ENCODE results near the gene SCN3B. TPM values are rescaled to one million over a fixed set of nuclear protein-coding genes. Genes with fewer than 3 reads are reported as not detected.

The SCN3B gene
- total RNA-seq, 1 experiment from 2014 or later, result 0.26 TPM

- ATAC-seq, result no peak
- ChIA-PET CTCF (no interaction called here), POLR2A (ENCODE audit: unreplicated experiment) (no interaction called here)
- H3K4me2 ChIP-seq (ENCODE audit: low read length), result no peak overlapping the region
- no peaks in the 10 kb centered on the region for H3K9me3 ChIP-seq (ENCODE audit: low read length)
- H2AFZ ChIP-seq (ENCODE audit: low read length), result no peak overlapping the region
- no peaks in the 10 kb centered on the region for H3K9me2 ChIP-seq (replicated peaks; ENCODE audit: low read length)
- no peaks in the 10 kb centered on the region for H4K20me1 ChIP-seq (ENCODE audit: low read length)
- TF ChIP-seq EZH2 (IDR thresholded peaks at IDR 0.05; ENCODE audit: low read length, unreplicated experiment), result no peak
- TF ChIP-seq EZH2phosphoT487 (IDR thresholded peaks at IDR 0.05; ENCODE audit: borderline replicate concordance, low read length), result no peak
- TF ChIP-seq CTCF (conservative IDR thresholded peaks at IDR 0.05; ENCODE audit: low read depth, low read length), result no peak
- H3K79me2 ChIP-seq (ENCODE audit: low read length), result no peaks in the 10 kb centered on the region
- H3F3A ChIP-seq (ENCODE audit: low read length, unreplicated experiment), result no peaks in the 10 kb centered on the region
- BruUV-seq (replicated peaks), result no TSS peak
- DNase-seq, result no peak
- no peaks in the 10 kb centered on the region for H3K36me3 ChIP-seq (ENCODE audit: low read depth, low read length)
- no peak overlapping the region for H3K9ac ChIP-seq (ENCODE audit: low read length)
- H3K4me1 ChIP-seq (ENCODE audit: insufficient read depth, low read length), result peaks cover 10% of the 10 kb centered on the region
- H3K27me3 ChIP-seq (ENCODE audit: low read length), result no peaks in the 10 kb centered on the region
- intact Hi-C loops (cut with micrococcal nuclease), result no loop called here
- H3K4me3 ChIP-seq (ENCODE audit: low read length), result no peak overlapping the region
- H3K27ac ChIP-seq (ENCODE audit: low read length), result no peak overlapping the region
Observed at GRCh38 chr11:123585206-123585605, 69.2 kb downstream of the SCN3B start.

- Histone ChIP-seq H3K9me2 (replicated peaks; ENCODE audit: low read length) (no peaks in the 10 kb centered on the region), H3K36me3 (ENCODE audit: low read depth, low read length) (no peaks in the 10 kb centered on the region), H4K20me1 (ENCODE audit: low read length) (no peaks in the 10 kb centered on the region), H3K27ac (ENCODE audit: low read length) (no peak overlapping the region), H3K9ac (ENCODE audit: low read length) (no peak overlapping the region), H3K4me1 (ENCODE audit: insufficient read depth, low read length) (peaks cover 5% of the 10 kb centered on the region), H3K4me3 (ENCODE audit: low read length) (no peak overlapping the region), H3K27me3 (ENCODE audit: low read length) (no peaks in the 10 kb centered on the region), H2AFZ (ENCODE audit: low read length) (no peak overlapping the region), H3K9me3 (ENCODE audit: low read length) (no peaks in the 10 kb centered on the region), H3F3A (ENCODE audit: low read length, unreplicated experiment) (no peaks in the 10 kb centered on the region), H3K4me2 (ENCODE audit: low read length) (no peak overlapping the region), H3K79me2 (ENCODE audit: low read length) (no peaks in the 10 kb centered on the region)
- CTCF ChIA-PET, result no interaction called here
- ATAC-seq (no peak), DNase-seq (no peak)
- POLR2A ChIA-PET (ENCODE audit: unreplicated experiment), result no interaction called here
- intact Hi-C loops (cut with micrococcal nuclease), result no loop called here
- no peak for TF ChIP-seq EZH2 (IDR thresholded peaks at IDR 0.05; ENCODE audit: low read length, unreplicated experiment)
- no TSS peak for BruUV-seq (replicated peaks)
Observed at GRCh38 chr11:123584737-123585136, 69.7 kb downstream of the SCN3B start.

GRCh38 chr11:123584186-123584585 lies 70.2 kb downstream of the SCN3B start:
- Histone ChIP-seq H3K9ac (ENCODE audit: low read length) (no peak overlapping the region), H4K20me1 (ENCODE audit: low read length) (no peaks in the 10 kb centered on the region), H3K4me1 (ENCODE audit: insufficient read depth, low read length) (0 out of 2 replicates have a peak, but pooled peaks cover 3% of the 10 kb centered on the region), H3K9me2 (replicated peaks; ENCODE audit: low read length) (no peaks in the 10 kb centered on the region), H3K36me3 (ENCODE audit: low read depth, low read length) (no peaks in the 10 kb centered on the region), H3K27ac (ENCODE audit: low read length) (no peak overlapping the region), H3K4me3 (ENCODE audit: low read length) (no peak overlapping the region), H3K4me2 (ENCODE audit: low read length) (no peak overlapping the region), H3F3A (ENCODE audit: low read length, unreplicated experiment) (no peaks in the 10 kb centered on the region), H3K79me2 (ENCODE audit: low read length) (no peaks in the 10 kb centered on the region), H3K9me3 (ENCODE audit: low read length) (no peaks in the 10 kb centered on the region), H2AFZ (ENCODE audit: low read length) (no peak overlapping the region), H3K27me3 (ENCODE audit: low read length) (no peaks in the 10 kb centered on the region)
- ChIA-PET CTCF (no interaction called here), POLR2A (ENCODE audit: unreplicated experiment) (no interaction called here)
- no peak for DNase-seq
- BruUV-seq (replicated peaks), result no TSS peak
- no peak for TF ChIP-seq CTCF (conservative IDR thresholded peaks at IDR 0.05; ENCODE audit: low read depth, low read length)
- TF ChIP-seq EZH2phosphoT487 (IDR thresholded peaks at IDR 0.05; ENCODE audit: borderline replicate concordance, low read length), result no peak
- no peak for TF ChIP-seq EZH2 (IDR thresholded peaks at IDR 0.05; ENCODE audit: low read length, unreplicated experiment)
- intact Hi-C loops (cut with micrococcal nuclease), result no loop called here
- ATAC-seq, result no peak
